GM10266 (cell line): ENCODE data around the gene CYB561A3.
"Not testable (repeated sequence)": the region's sequence is repeated elsewhere in the genome, so short reads cannot be mapped to it uniquely, and the experiment has no call there.

Experiments used
- DNase-seq: peaks from one replicate; pipeline ENCODE4 v3.0.0; 2012; ENCODE audit errors: extremely low spot score
- CTCF ChIP-seq: IDR thresholded peaks from 2 replicates; pipeline ENCODE4 v1.5.1; 2012; ENCODE audit warnings: mild to moderate bottlenecking, low read depth; ENCODE audit not compliant: control insufficient read depth, insufficient read depth; ENCODE audit errors: missing control alignments

The CYB561A3 gene

GRCh38 chr11:61401573-61401972, 39.9 kb upstream of the CYB561A3 start:
- TF ChIP-seq CTCF = no peak
- no peak for DNase-seq

GRCh38 chr11:61401173-61401572, 39.5 kb upstream of the CYB561A3 start:
- DNase-seq = no peak
- TF ChIP-seq CTCF = no peak

GRCh38 chr11:61392981-61393595, 31.4 kb upstream of the CYB561A3 start:
- TF ChIP-seq CTCF = peak; percentile 38
- peak; percentile 42 for DNase-seq

- no peak for DNase-seq
- TF ChIP-seq CTCF = no peak
Observed at GRCh38 chr11:61390161-61390560, 28.5 kb upstream of the CYB561A3 start.

GRCh38 chr11:61384271-61385242, 22.9 kb upstream of the CYB561A3 start:
- TF ChIP-seq CTCF = peak; percentile 33
- DNase-seq = peak; percentile 25

GRCh38 chr11:61383859-61384258, 22.2 kb upstream of the CYB561A3 start:
- not testable (repeated sequence) for DNase-seq

- no peak for TF ChIP-seq CTCF
- no peak for DNase-seq
Observed at GRCh38 chr11:61380884-61381283, 19.2 kb upstream of the CYB561A3 start.
